Spleen (tissue), 7 donors: Measurements from ENCODE around the gene PHF21A.

Experiments used
- POLR2A ChIP-seq, 3 donors: fragments of 450-650 bp; IDR thresholded peaks; one replicate each; pipeline ENCODE4 v1.5.1; 2017; ENCODE audit warnings: antibody characterized with exemption in 3 of 3, mild to moderate bottlenecking in 1 of 3
- POLR2AphosphoS5 ChIP-seq, 3 donors: sonication (generic); formaldehyde crosslinking; IDR thresholded peaks; one replicate each; pipeline ENCODE4 v1.5.1; 2017; ENCODE audit warnings: antibody characterized with exemption in 3 of 3
- TF ChIP-seq, protein P1 (sequence below), 11 experiments: fragments of 200-600 bp in 7 of 11; fragments of 450-650 bp in 4 of 11; sonication (generic) in 4 of 11; IDR thresholded peaks in 8 of 11; conservative IDR thresholded peaks in 3 of 11; 1 replicate in 7 of 11; 2 replicates in 4 of 11; pipeline versions ENCODE4 v1.4.0 to v1.8.0; 2016 to 2021; ENCODE audit warnings: antibody characterized with exemption in 11 of 11, inconsistent platforms in 4 of 11, mild to moderate bottlenecking in 1 of 11
- donor health status: DM: no; HTN: no; CAD: no; lungs with moderate emphysema.
- donor health status: DM: no; HTN: no; CAD: no.
- donor health status: DM: no; HTN: no; CAD: no.

DNA sequence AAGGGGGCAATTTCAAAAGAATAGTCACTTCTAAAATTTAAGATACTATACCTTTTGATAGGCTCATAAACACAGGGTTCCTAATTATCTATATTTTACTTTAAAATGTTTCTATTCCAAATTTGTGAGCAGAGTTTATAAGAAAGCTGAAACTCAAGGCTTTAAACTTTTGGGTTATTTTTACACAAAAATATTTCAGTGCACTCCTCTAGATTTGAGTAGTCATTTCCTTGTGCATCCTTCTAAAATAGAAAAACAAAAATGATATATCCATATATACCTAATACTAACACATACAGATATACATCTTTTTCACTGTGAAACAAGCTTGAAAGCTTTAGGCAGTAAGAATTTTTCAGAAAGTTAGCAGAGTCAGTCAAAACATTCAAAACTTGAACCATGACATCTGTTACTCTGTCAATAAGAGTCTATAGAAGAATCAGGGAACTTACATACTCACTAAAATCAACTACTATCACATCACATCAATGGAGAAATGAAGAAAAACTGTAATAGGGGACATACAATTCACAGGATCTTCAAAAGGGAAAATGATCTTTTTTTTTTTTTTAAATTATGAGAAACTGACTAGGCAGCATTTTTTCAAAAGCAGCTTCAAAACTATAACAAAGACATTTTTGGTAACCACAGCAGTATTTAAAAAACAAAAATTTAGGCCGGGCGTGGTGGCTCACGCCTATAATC, 5.1 kb downstream of the PHF21A start:
- TF ChIP-seq POLR2A (IDR thresholded peaks at IDR 0.05) = no peak
- TF ChIP-seq, protein P1, sequence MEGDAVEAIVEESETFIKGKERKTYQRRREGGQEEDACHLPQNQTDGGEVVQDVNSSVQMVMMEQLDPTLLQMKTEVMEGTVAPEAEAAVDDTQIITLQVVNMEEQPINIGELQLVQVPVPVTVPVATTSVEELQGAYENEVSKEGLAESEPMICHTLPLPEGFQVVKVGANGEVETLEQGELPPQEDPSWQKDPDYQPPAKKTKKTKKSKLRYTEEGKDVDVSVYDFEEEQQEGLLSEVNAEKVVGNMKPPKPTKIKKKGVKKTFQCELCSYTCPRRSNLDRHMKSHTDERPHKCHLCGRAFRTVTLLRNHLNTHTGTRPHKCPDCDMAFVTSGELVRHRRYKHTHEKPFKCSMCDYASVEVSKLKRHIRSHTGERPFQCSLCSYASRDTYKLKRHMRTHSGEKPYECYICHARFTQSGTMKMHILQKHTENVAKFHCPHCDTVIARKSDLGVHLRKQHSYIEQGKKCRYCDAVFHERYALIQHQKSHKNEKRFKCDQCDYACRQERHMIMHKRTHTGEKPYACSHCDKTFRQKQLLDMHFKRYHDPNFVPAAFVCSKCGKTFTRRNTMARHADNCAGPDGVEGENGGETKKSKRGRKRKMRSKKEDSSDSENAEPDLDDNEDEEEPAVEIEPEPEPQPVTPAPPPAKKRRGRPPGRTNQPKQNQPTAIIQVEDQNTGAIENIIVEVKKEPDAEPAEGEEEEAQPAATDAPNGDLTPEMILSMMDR (IDR thresholded peaks at IDR 0.05 in 8 of 11, conservative IDR thresholded peaks at IDR 0.05 in 3 of 11) = no peak
- no peak for TF ChIP-seq POLR2AphosphoS5 (IDR thresholded peaks at IDR 0.05)
